Lower lobe of right lung (tissue), 2 donors: Measurements from ENCODE around the gene LRRK2. TPM values are rescaled to one million over a fixed set of nuclear protein-coding genes. Genes with fewer than 3 reads are reported as not detected.
A peak's percentile ranks its signal among the peaks of the same experiment; 100 is the strongest.

ENCODE experiments used
- ATAC-seq, 2 donors: fragments of 200-7000 bp; cut with Tn5 transposase; one replicate each; pipeline ENCODE4 v1.9.1; 2020 to 2022; ENCODE audit warnings: mild to moderate bottlenecking in 2 of 2, moderate library complexity in 2 of 2
- DNase-seq: peaks from one replicate; pipeline ENCODE4 v3.0.0-alpha.2; 2020
- H3K27ac ChIP-seq: fragments of 200-600 bp; one replicate; pipeline ENCODE4 v1.8.0; 2022
- H3K27me3 ChIP-seq: fragments of 200-600 bp; one replicate; pipeline ENCODE4 v1.8.0; 2022; ENCODE audit warnings: low read depth
- H3K36me3 ChIP-seq: fragments of 200-600 bp; one replicate; pipeline ENCODE4 v1.8.0; 2022; ENCODE audit warnings: mild to moderate bottlenecking
- H3K4me1 ChIP-seq: fragments of 200-600 bp; one replicate; pipeline ENCODE4 v1.8.0; 2022
- H3K4me3 ChIP-seq: fragments of 200-600 bp; one replicate; pipeline ENCODE4 v1.8.0; 2022; ENCODE audit warnings: mild to moderate bottlenecking
- H3K9me3 ChIP-seq: fragments of 200-600 bp; one replicate; pipeline ENCODE4 v1.8.0; 2022
- intact Hi-C: fragments of 100-400 bp; cut with DNase I; formaldehyde crosslinking; loops from one replicate; pipeline ENCODE4 v1.11.0; 2022
- long read RNA-seq: library from polyadenylated mRNA; unstranded; transcript quantifications from one replicate; pipeline ENCODE4 v2.0.0, GENCODE V29; 2021
- total RNA-seq: library from RNA; stranded (reverse); fragmentation: NEBNext Ultra II Directional; extraction: Animal tissue kit (Norgen Biotek cat#: 25700); gene quantifications from one replicate; pipeline ENCODE4 v1.2.1, GENCODE V29; 2021
- TF ChIP-seq, protein P1 (sequence below): fragments of 200-600 bp; IDR thresholded peaks from one replicate; pipeline ENCODE4 v1.8.0; 2022; ENCODE audit warnings: antibody characterized with exemption, mild to moderate bottlenecking
- donor health status: DM: no; HTN: yes; CAD: no; lungs with severe emphysema.

The LRRK2 gene
- total RNA-seq = 426 TPM
- long read RNA-seq, full-length matches to known transcripts = 14 of 356 reads
- long read RNA-seq, partial matches to known transcripts = 258 of 356 reads
- long read RNA-seq, other reads (novel, unspliced or antisense) = 84 of 356 reads

DNA sequence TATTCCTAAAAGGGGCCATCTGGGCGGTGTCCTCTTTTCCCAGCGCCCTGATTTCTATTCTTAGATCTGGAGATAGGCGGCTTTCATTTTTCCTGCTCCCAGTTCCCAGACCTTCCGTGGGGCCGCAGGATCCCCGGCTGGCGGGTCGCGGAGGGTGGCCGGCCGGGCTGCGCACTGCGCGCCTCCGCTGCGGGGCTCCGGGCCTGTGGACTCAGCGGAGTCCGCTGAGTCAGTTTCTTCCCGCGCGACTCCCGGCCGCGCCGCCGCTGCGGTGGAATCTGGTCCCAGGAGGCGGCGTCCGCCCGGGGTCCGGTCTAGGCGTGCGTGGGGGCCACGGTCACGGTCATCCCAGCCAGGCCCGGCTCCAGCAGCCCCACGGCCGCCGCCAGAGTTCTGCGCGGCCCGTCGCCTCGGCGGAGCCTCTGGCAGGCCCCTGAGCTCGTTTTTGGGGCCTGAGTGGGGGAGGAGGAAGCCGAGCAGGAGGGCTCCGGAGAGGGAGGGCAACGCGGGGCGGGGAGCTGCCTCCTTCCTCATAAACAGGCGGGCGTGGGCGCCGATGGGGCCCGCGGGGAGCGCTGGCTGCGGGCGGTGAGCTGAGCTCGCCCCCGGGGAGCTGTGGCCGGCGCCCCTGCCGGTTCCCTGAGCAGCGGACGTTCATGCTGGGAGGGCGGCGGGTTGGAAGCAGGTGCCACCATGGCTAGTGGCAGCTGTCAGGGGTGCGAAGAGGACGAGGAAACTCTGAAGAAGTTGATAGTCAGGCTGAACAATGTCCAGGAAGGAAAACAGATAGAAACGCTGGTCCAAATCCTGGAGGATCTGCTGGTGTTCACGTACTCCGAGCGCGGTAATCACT, at the start of gene LRRK2:
Gene LRRK2 (plus strand): TSS at position 559 of the 853 bp plus-strand sequence. CDS start 135 bp downstream, at position 694.
- TF ChIP-seq, protein P1, sequence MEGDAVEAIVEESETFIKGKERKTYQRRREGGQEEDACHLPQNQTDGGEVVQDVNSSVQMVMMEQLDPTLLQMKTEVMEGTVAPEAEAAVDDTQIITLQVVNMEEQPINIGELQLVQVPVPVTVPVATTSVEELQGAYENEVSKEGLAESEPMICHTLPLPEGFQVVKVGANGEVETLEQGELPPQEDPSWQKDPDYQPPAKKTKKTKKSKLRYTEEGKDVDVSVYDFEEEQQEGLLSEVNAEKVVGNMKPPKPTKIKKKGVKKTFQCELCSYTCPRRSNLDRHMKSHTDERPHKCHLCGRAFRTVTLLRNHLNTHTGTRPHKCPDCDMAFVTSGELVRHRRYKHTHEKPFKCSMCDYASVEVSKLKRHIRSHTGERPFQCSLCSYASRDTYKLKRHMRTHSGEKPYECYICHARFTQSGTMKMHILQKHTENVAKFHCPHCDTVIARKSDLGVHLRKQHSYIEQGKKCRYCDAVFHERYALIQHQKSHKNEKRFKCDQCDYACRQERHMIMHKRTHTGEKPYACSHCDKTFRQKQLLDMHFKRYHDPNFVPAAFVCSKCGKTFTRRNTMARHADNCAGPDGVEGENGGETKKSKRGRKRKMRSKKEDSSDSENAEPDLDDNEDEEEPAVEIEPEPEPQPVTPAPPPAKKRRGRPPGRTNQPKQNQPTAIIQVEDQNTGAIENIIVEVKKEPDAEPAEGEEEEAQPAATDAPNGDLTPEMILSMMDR = no peak
- H3K27ac ChIP-seq = peak within 1 kb of the TSS; percentile 97
- DNase-seq (peak; percentile 95), ATAC-seq (peak; percentile 88 to 96)
- H3K9me3 ChIP-seq = no peaks in the 10 kb centered on the region
- intact Hi-C loops = no loop called here
- peaks cover 8% of the 10 kb centered on the region for H3K4me1 ChIP-seq
- H3K27me3 ChIP-seq = no peaks in the 10 kb centered on the region
- no peaks in the 10 kb centered on the region for H3K36me3 ChIP-seq
- peak within 1 kb of the TSS; percentile 67 for H3K4me3 ChIP-seq

DNA sequence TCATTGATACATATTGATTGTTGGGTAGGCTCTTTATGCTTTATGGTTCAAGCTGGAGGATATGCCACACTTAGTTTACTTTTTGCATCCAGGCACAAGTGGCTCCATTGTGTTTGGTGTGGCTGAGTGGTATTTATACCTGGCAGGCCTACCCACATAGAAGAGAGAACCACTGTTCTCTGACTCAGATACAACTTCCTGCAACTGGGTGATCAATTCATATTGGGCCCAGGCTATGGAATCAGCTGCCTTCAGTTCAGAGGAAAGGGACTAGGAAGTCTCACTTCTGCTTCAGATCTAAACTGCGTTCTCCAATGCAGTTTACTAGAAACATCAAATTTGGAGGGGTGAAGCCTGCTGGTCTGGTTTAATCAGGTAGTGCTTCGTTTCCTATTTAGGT, 49.8 kb upstream of the LRRK2 start:
- TF ChIP-seq, protein P1 = no peak
- H3K4me1 ChIP-seq = no peaks in the 10 kb centered on the region
- H3K36me3 ChIP-seq = no peaks in the 10 kb centered on the region
- DNase-seq (no peak), ATAC-seq (no peak)
- intact Hi-C loops = no loop called here
- H3K4me3 ChIP-seq = no peak overlapping the region
- H3K27me3 ChIP-seq = no peaks in the 10 kb centered on the region
- no peak overlapping the region for H3K27ac ChIP-seq
- no peaks in the 10 kb centered on the region for H3K9me3 ChIP-seq

DNA sequence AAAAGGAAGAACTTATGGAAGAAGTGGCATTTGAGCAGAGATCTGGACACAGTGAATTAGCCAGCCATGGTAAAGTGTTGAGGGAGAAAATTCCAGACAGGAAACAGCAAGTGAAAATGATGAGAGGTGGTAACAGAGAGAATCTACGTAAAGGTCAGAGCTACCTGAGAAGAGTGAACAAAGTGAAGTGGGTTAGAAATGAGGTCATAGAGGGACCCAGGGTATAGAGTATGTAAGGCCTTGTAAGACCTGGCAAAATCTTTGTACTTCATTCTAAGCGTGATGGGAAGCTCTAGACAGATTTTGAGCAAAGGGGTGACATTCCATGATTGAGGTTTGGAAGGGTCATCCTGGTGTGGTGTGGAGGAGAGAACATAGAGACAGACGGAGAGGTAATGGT, 49.3 kb upstream of the LRRK2 start:
- Histone ChIP-seq H3K36me3 (no peaks in the 10 kb centered on the region), H3K27ac (no peak overlapping the region), H3K4me1 (no peaks in the 10 kb centered on the region), H3K4me3 (no peak overlapping the region), H3K9me3 (no peaks in the 10 kb centered on the region), H3K27me3 (no peaks in the 10 kb centered on the region)
- DNase-seq = no peak
- no peak for ATAC-seq
- TF ChIP-seq, protein P1 = no peak
- intact Hi-C loops = no loop called here

DNA sequence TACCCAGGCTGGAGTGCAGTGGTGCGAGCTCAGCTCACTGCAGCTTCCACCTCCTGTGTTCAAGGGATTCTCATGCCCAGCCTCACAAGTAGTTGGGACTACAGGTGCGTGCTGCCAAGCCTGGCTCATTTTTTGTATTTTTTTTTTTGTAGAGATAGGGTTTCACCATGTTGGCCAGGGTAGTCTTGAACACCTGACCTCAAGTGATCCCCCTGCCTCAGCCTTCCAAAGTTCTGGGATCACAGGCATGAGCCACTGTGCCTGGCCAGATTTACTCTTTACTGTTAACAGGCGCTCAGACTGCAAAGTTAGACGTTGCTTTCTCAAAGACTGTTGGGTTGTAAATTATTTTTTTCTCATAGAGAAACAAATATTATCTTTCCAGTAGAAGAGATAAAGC, 46.1 kb upstream of the LRRK2 start:
- H3K27me3 ChIP-seq = no peaks in the 10 kb centered on the region
- H3K4me3 ChIP-seq = no peak overlapping the region
- ATAC-seq (no peak), DNase-seq (no peak)
- intact Hi-C loops = no loop called here
- TF ChIP-seq, protein P1 = no peak
- no peaks in the 10 kb centered on the region for H3K36me3 ChIP-seq
- H3K4me1 ChIP-seq = no peaks in the 10 kb centered on the region
- no peaks in the 10 kb centered on the region for H3K9me3 ChIP-seq
- H3K27ac ChIP-seq = no peak overlapping the region

DNA sequence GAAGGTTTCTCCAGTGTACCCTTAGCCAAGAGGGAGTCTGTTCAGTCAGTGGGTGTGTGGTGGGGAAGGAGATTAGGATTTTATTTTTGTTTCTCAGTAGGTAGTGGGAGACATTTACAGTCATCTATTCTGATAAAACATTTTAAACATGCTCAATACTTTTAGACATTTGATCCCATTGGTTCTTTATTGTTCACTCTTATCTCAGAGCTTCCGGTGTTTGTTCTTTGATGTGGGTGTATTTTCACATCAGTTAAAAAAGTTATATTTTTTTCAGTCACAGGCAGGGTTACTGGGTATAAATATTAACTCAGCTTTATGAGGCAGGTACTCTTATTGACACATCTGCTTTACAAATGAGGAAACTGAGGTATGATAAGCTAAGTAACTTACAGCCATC, 43.3 kb upstream of the LRRK2 start:
- no peaks in the 10 kb centered on the region for H3K27me3 ChIP-seq

More for the DNA sequence above, 43.3 kb upstream of the LRRK2 start:
- Histone ChIP-seq H3K4me3 (no peak overlapping the region), H3K9me3 (no peaks in the 10 kb centered on the region), H3K36me3 (no peaks in the 10 kb centered on the region), H3K4me1 (no peaks in the 10 kb centered on the region), H3K27ac (no peak overlapping the region)
- no peak for ATAC-seq
- DNase-seq = no peak
- intact Hi-C loops = no loop called here
- TF ChIP-seq, protein P1 = no peak
